Mucosa of stomach (tissue), 1 donor: Measurements from ENCODE around the gene CHIT1.

Experiments
- H3K27me3 ChIP-seq: one replicate; pipeline ENCODE4 v1.7.0; 2013; ENCODE audit warnings: mild to moderate bottlenecking, low read length; ENCODE audit not compliant: control insufficient read depth, insufficient read depth
- H3K36me3 ChIP-seq: one replicate; pipeline ENCODE4 v1.7.0; 2013; ENCODE audit warnings: low read length; ENCODE audit not compliant: control insufficient read depth, insufficient read depth
- H3K4me1 ChIP-seq: one replicate; pipeline ENCODE4 v1.7.0; 2013; ENCODE audit warnings: mild to moderate bottlenecking, low read length; ENCODE audit not compliant: control insufficient read depth, insufficient read depth
- H3K4me3 ChIP-seq: one replicate; pipeline ENCODE4 v1.7.0; 2013; ENCODE audit warnings: low read length
- H3K9ac ChIP-seq: one replicate; pipeline ENCODE4 v1.7.0; 2013; ENCODE audit warnings: mild to moderate bottlenecking, low read length, moderate library complexity
- H3K9me3 ChIP-seq: one replicate; pipeline ENCODE4 v1.7.0; 2013; ENCODE audit warnings: mild to moderate bottlenecking, low read length, moderate library complexity; ENCODE audit not compliant: control insufficient read depth
- donor health status: Pancreatic carcinoma.

CHIT1 gene

DNA sequence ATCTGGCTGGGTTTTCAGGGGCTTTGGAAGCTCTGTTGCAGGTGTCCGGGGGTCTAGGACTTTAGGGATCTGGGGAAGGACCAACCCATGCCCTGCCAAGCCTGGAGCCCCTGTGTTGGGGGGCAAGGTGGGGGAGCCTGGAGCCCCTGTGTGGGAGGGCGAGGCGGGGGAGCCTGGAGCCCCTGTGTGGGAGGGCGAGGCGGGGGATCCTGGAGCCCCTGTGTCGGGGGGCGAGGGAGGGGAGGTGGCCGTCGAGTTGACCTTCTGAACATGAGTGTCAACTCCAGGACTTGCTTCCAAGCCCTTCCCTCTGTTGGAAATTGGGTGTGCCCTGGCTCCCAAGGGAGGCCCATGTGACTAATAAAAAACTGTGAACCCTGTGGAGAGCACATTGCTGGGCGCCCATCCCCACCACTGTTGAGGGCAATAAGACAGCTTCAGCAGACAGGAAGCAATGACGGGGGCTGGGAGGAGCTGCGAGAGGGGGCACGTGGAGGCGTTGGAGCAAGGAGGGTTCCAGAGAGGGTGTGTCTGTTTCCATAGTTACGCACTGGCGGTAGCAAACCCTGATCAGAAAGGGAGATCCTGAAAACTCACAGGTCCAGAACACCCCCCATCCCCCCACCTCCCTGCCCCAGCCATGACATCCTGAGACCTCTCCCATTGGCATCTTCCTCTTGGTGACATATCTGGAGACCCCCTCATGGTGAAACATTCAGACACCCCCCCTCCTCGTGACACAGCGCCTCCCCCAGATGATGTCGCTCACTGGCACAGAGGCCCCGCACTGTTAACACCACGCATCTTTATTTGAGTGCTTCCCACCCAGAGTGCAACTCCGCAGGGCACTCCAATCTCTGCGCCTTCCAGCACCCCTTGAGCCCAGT lies 62.2 kb downstream of the CHIT1 start:
- peaks cover 7% of the 10 kb centered on the region for H3K4me1 ChIP-seq
- peaks cover 4% of the 10 kb centered on the region for H3K27me3 ChIP-seq
- no peaks in the 10 kb centered on the region for H3K36me3 ChIP-seq
- H3K9me3 ChIP-seq, result no peaks in the 10 kb centered on the region
- no peak overlapping the region for H3K4me3 ChIP-seq
- no peak overlapping the region for H3K9ac ChIP-seq

- Histone ChIP-seq H3K36me3 (no peaks in the 10 kb centered on the region), H3K9ac (no peak overlapping the region), H3K4me1 (peaks cover 7% of the 10 kb centered on the region), H3K27me3 (peaks cover 4% of the 10 kb centered on the region), H3K4me3 (no peak overlapping the region), H3K9me3 (no peaks in the 10 kb centered on the region)
Observed at GRCh38 chr1:203166192-203166940, 63.1 kb downstream of the CHIT1 start.
